Endothelial cell of umbilical vein (primary cell): ENCODE data around the gene AIF1L. TPM values are rescaled to one million over a fixed set of nuclear protein-coding genes. Genes with fewer than 3 reads are reported as not detected.

Experiments used
- BruUV-seq: library from RNA; stranded (reverse); fragments of 400-500 nt; replicated peaks from 2 replicates; lab custom pipeline; 2021; lab: Mats Ljungman, UMichigan
- CTCF ChIA-PET: fragments of 300-600, 350-600 bp; sonication (Branson Sonifier 250); formaldehyde crosslinking; loops from one replicate; lab custom pipeline; 2021; ENCODE audit warnings: antibody characterized with exemption, inconsistent platforms; lab: Charles Lee
- POLR2A ChIA-PET: fragments of 300-600, 350-600 bp; sonication (Branson Sonifier 250); formaldehyde crosslinking; loops from one replicate; lab custom pipeline; 2021; ENCODE audit warnings: antibody characterized with exemption, inconsistent platforms; lab: Charles Lee
- DNase-seq: peaks from one replicate; pipeline ENCODE4 v3.0.0-alpha.2; 2011; ENCODE audit warnings: low read depth, low spot score
- FAIRE-seq: peaks from 2 replicates; lab custom pipeline; 2011; peaks lifted over from hg19 to GRCh38; lab: Jason Lieb, UNC
- H2AFZ ChIP-seq: 2 replicates; pipeline ENCODE4 v1.6.0; 2012; ENCODE audit warnings: low read depth, low read length, control low read depth, inconsistent platforms
- H3K27ac ChIP-seq: 2 replicates; pipeline ENCODE4 v1.5.1; 2011; ENCODE audit warnings: low read depth, mild to moderate bottlenecking, control low read depth, low read length, moderate library complexity; ENCODE audit not compliant: insufficient read depth
- H3K27me3 ChIP-seq, 2 experiments: 2 replicates each; pipeline versions ENCODE4 v1.6.0 to v1.6.1; 2011; ENCODE audit warnings: low read length in 2 of 2, mixed read lengths in 1 of 2; ENCODE audit not compliant: control insufficient read depth in 2 of 2, insufficient read depth in 2 of 2
- H3K36me3 ChIP-seq, 2 experiments: 2 replicates in 1 of 2; 3 replicates in 1 of 2; pipeline ENCODE4 v1.5.1; 2011; ENCODE audit warnings: low read length in 2 of 2, mild to moderate bottlenecking in 1 of 2, moderate library complexity in 1 of 2; ENCODE audit not compliant: control insufficient read depth in 2 of 2, insufficient read depth in 2 of 2; ENCODE audit errors: extremely low read depth in 1 of 2
- H3K4me1 ChIP-seq: 3 replicates; pipeline ENCODE4 v1.5.1; 2011; ENCODE audit warnings: mild to moderate bottlenecking, low read length; ENCODE audit not compliant: control insufficient read depth, insufficient read depth; ENCODE audit errors: extremely low read depth
- H3K4me2 ChIP-seq: 2 replicates; pipeline ENCODE4 v1.6.1; 2011; ENCODE audit warnings: low read length, control low read depth, mixed read lengths; ENCODE audit not compliant: insufficient read depth
- H3K4me3 ChIP-seq, 3 experiments: fragments of 200-600 bp in 1 of 3; sonication (generic), shearing (Covaris generic) in 1 of 3; replicated peaks in 1 of 3; 2 replicates each; pipeline ENCODE4 v1.5.1; 2011 to 2016; ENCODE audit warnings: control low read depth in 3 of 3, low read length in 3 of 3, mild to moderate bottlenecking in 2 of 3, inconsistent platforms in 1 of 3, low read depth in 1 of 3, moderate library complexity in 1 of 3; ENCODE audit not compliant: insufficient read depth in 1 of 3
- H3K79me2 ChIP-seq: 2 replicates; pipeline ENCODE4 v1.6.0; 2012; ENCODE audit warnings: low read length, inconsistent platforms; ENCODE audit not compliant: control insufficient read depth, insufficient read depth
- H3K9ac ChIP-seq: replicated peaks from 2 replicates; pipeline ENCODE3; 2011; ENCODE audit warnings: low read length, control low read depth; ENCODE audit not compliant: insufficient read depth; ENCODE audit errors: extremely low read depth
- H3K9me1 ChIP-seq: replicated peaks from 3 replicates; pipeline ENCODE4 v1.6.0; 2011; ENCODE audit warnings: mild to moderate bottlenecking, low read length; ENCODE audit not compliant: control insufficient read depth, insufficient read depth; ENCODE audit errors: extremely low read depth
- H3K9me3 ChIP-seq: replicated peaks from 2 replicates; pipeline ENCODE4 v1.5.1; 2012; ENCODE audit warnings: low read length, inconsistent platforms; ENCODE audit not compliant: control insufficient read depth, insufficient read depth
- H4K20me1 ChIP-seq: replicated peaks from 2 replicates; pipeline ENCODE3; 2011; ENCODE audit warnings: mild to moderate bottlenecking, low read length; ENCODE audit not compliant: control insufficient read depth, insufficient read depth; ENCODE audit errors: extremely low read depth
- EZH2 ChIP-seq: IDR thresholded peaks from 2 replicates; pipeline ENCODE4 v1.6.1; 2012; ENCODE audit warnings: borderline replicate concordance, low read depth, mild to moderate bottlenecking, moderate library complexity, low read length, inconsistent platforms; ENCODE audit not compliant: severe bottlenecking
- FOS ChIP-seq: IDR thresholded peaks from 2 replicates; pipeline ENCODE4 v1.6.1; 2011; ENCODE audit warnings: mild to moderate bottlenecking, low read length, moderate library complexity, borderline replicate concordance; ENCODE audit not compliant: insufficient read depth
- GATA2 ChIP-seq: IDR thresholded peaks from 2 replicates; pipeline ENCODE4 v1.7.0; 2011; ENCODE audit warnings: low read depth, mild to moderate bottlenecking, moderate library complexity, mixed read lengths, low read length; ENCODE audit not compliant: insufficient read length, insufficient read depth
- JUN ChIP-seq: IDR thresholded peaks from 2 replicates; pipeline ENCODE4 v1.6.1; 2011; ENCODE audit warnings: borderline replicate concordance, low read depth; ENCODE audit not compliant: insufficient read length, insufficient read depth
- MYC ChIP-seq: IDR thresholded peaks from one replicate; pipeline ENCODE4 v1.6.1; 2011; ENCODE audit warnings: mild to moderate bottlenecking, low read depth, low read length
- POLR2A ChIP-seq: IDR thresholded peaks from 2 replicates; pipeline ENCODE4 v1.6.1; 2012; ENCODE audit warnings: low read depth, mild to moderate bottlenecking, control low read depth, low read length
- POLR2AphosphoS5 ChIP-seq: IDR thresholded peaks from 2 replicates; pipeline ENCODE4 v1.6.1; 2012; ENCODE audit warnings: low read depth, mild to moderate bottlenecking, control low read depth, low read length, moderate library complexity; ENCODE audit not compliant: insufficient read depth
- dilution Hi-C: fragments of 300-500 bp; cut with MboI; formaldehyde crosslinking; loops from one replicate; pipeline ENCODE4 v1.15.0; 2019; ENCODE audit warnings: low sequenced_read_pairs; ENCODE audit not compliant: extremely low pct_ligation_motif_present
- intact Hi-C: fragments of 100-400 bp; cut with micrococcal nuclease; formaldehyde crosslinking; loops from one replicate; pipeline ENCODE4 v1.10.0; 2022
- polyA plus RNA-seq, 4 experiments: library from polyadenylated mRNA; depleted of rRNA in 3 of 4; stranded (reverse) in 3 of 4; unstranded in 1 of 4; fragments of >200 nt; gene quantifications; 2 replicates each; pipeline versions ENCODE4 v1.2.1 to v1.2.3, GENCODE V29; 2011 to 2012; ENCODE audit warnings: missing spikeins in 1 of 4
- total RNA-seq: library from RNA; stranded (reverse); gene quantifications from 2 replicates; pipeline ENCODE4 v1.2.3, GENCODE V29; 2021
- TF ChIP-seq, protein P1 (sequence below): IDR thresholded peaks from 2 replicates; pipeline ENCODE4 v1.6.1; 2011; ENCODE audit not compliant: insufficient read depth, insufficient read length
- TF ChIP-seq, protein P2 (sequence below), 2 donors: IDR thresholded peaks; 1 replicate in 1 of 2; 2 replicates in 1 of 2; pipeline ENCODE4 v1.5.1; 2011; ENCODE audit warnings: low read length in 2 of 2, mild to moderate bottlenecking in 2 of 2, moderate library complexity in 2 of 2, control low read depth in 1 of 2, inconsistent platforms in 1 of 2, low read depth in 1 of 2; ENCODE audit not compliant: insufficient read depth in 1 of 2; ENCODE audit errors: extremely low read depth in 1 of 2

AIF1L gene
- total and polyA plus RNA-seq, 2 donors (not counting 3 experiments of a cell fraction or from before 2014, with no cell fraction given) = 17.8 to 39.7 TPM

DNA sequence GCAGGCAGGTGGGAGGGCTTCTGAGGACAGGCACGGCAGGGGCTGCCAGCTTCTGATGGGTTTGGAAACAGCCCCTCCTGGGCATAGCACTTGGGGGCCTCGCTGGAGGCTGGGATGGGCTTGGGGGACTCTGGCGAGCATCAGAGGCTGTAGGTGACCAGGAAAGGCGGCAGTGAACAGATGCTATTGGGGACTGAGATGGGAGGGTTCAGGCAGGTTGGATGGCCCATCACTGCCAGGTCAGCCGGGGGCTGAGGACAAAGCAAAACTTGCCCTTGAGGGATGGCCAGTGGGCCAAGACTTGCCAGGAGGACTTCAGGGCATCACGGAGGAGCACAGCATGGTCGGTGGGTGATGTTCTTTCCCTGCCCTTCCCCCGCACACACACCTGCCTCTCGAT lies 6.7 kb downstream of the AIF1L start:
- Histone ChIP-seq H3K9ac (no peak overlapping the region), H3K27ac (no peak overlapping the region), H3K4me3 (no peak overlapping the region), H2AFZ (no peak overlapping the region), H3K79me2 (no peaks in the 10 kb centered on the region), H3K27me3 (no peaks in the 10 kb centered on the region), H3K4me2 (no peak overlapping the region), H3K9me1 (no peaks in the 10 kb centered on the region), H3K4me1 (peaks cover 2% of the 10 kb centered on the region), H3K9me3 (no peaks in the 10 kb centered on the region), H4K20me1 (no peaks in the 10 kb centered on the region), H3K36me3 (no peaks in the 10 kb centered on the region)
- no peak for TF ChIP-seq FOS
- no peak for TF ChIP-seq MYC
- no peak for TF ChIP-seq JUN
- no peak for TF ChIP-seq EZH2
- TF ChIP-seq, protein P1, sequence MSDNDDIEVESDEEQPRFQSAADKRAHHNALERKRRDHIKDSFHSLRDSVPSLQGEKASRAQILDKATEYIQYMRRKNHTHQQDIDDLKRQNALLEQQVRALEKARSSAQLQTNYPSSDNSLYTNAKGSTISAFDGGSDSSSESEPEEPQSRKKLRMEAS = no peak
- TF ChIP-seq, protein P2, sequence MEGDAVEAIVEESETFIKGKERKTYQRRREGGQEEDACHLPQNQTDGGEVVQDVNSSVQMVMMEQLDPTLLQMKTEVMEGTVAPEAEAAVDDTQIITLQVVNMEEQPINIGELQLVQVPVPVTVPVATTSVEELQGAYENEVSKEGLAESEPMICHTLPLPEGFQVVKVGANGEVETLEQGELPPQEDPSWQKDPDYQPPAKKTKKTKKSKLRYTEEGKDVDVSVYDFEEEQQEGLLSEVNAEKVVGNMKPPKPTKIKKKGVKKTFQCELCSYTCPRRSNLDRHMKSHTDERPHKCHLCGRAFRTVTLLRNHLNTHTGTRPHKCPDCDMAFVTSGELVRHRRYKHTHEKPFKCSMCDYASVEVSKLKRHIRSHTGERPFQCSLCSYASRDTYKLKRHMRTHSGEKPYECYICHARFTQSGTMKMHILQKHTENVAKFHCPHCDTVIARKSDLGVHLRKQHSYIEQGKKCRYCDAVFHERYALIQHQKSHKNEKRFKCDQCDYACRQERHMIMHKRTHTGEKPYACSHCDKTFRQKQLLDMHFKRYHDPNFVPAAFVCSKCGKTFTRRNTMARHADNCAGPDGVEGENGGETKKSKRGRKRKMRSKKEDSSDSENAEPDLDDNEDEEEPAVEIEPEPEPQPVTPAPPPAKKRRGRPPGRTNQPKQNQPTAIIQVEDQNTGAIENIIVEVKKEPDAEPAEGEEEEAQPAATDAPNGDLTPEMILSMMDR (IDR thresholded peaks at IDR 0.05; ENCODE audit: extremely low read depth in 1 of 2, insufficient read depth in 1 of 2, low read depth in 1 of 2, low read length in 2 of 2) = no peak
- TF ChIP-seq POLR2AphosphoS5 = no peak
- TF ChIP-seq GATA2 = no peak
- TF ChIP-seq POLR2A = no peak
- intact Hi-C loops (no loop called here), dilution Hi-C loops (no loop called here)
- BruUV-seq = no TSS peak
- ChIA-PET POLR2A (no interaction called here), CTCF (no interaction called here)
- no peak for DNase-seq
- FAIRE-seq = no peak
